ENCODE measurements around the gene NEO1.

Gene NEO1

DNA sequence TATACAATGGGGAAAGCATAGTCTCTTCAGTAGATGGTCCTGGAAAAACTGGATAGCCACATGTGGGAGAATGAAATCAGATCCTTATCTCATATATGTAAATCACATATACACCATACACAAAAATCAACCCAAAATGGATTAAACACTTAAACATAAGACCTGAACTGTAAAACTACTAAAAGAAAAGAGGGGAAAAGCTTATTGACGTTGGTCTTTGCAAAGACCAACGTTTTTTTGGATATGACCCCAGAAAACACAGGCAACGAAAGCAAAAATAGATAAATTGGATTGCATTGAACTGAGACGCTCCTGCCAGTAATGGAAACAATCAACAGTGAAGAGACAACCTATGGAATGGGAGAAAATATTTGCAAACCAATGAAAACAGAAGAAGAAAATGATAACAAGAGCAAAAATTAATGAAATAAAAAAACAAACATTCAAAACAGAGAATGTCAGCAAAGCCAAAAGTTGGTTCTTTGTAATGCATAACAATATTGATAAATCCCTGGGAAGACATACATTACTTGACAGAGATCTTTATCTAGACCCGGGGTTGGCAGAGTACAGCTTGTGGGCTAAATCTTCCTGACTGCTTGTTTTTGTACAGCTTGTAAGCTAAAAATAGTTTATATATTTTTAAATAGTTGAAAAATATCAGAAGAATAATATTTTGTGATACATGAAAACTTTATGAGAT is 86.9 kb downstream of the NEO1 start:
- TF ChIP-seq, protein P1, sequence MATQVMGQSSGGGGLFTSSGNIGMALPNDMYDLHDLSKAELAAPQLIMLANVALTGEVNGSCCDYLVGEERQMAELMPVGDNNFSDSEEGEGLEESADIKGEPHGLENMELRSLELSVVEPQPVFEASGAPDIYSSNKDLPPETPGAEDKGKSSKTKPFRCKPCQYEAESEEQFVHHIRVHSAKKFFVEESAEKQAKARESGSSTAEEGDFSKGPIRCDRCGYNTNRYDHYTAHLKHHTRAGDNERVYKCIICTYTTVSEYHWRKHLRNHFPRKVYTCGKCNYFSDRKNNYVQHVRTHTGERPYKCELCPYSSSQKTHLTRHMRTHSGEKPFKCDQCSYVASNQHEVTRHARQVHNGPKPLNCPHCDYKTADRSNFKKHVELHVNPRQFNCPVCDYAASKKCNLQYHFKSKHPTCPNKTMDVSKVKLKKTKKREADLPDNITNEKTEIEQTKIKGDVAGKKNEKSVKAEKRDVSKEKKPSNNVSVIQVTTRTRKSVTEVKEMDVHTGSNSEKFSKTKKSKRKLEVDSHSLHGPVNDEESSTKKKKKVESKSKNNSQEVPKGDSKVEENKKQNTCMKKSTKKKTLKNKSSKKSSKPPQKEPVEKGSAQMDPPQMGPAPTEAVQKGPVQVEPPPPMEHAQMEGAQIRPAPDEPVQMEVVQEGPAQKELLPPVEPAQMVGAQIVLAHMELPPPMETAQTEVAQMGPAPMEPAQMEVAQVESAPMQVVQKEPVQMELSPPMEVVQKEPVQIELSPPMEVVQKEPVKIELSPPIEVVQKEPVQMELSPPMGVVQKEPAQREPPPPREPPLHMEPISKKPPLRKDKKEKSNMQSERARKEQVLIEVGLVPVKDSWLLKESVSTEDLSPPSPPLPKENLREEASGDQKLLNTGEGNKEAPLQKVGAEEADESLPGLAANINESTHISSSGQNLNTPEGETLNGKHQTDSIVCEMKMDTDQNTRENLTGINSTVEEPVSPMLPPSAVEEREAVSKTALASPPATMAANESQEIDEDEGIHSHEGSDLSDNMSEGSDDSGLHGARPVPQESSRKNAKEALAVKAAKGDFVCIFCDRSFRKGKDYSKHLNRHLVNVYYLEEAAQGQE (IDR thresholded peaks at IDR 0.05; ENCODE audit: insufficient read depth in 1 of 2, low read depth in 2 of 2, low read length in 2 of 2): no peak
- TF ChIP-seq SIN3A (IDR thresholded peaks at IDR 0.05; ENCODE audit: borderline replicate concordance, insufficient read depth, low read length): no peak
- no peak for TF ChIP-seq TAF1 (IDR thresholded peaks at IDR 0.05; ENCODE audit: borderline replicate concordance, insufficient read depth, low read length)
- no peak for TF ChIP-seq FOXP2 (optimal IDR thresholded peaks at IDR 0.05; ENCODE audit: borderline replicate concordance, extremely low read depth, extremely low read length, insufficient read depth)
- no peak for TF ChIP-seq POLR2AphosphoS5 (IDR thresholded peaks at IDR 0.05; ENCODE audit: low read depth, low read length)

DNA sequence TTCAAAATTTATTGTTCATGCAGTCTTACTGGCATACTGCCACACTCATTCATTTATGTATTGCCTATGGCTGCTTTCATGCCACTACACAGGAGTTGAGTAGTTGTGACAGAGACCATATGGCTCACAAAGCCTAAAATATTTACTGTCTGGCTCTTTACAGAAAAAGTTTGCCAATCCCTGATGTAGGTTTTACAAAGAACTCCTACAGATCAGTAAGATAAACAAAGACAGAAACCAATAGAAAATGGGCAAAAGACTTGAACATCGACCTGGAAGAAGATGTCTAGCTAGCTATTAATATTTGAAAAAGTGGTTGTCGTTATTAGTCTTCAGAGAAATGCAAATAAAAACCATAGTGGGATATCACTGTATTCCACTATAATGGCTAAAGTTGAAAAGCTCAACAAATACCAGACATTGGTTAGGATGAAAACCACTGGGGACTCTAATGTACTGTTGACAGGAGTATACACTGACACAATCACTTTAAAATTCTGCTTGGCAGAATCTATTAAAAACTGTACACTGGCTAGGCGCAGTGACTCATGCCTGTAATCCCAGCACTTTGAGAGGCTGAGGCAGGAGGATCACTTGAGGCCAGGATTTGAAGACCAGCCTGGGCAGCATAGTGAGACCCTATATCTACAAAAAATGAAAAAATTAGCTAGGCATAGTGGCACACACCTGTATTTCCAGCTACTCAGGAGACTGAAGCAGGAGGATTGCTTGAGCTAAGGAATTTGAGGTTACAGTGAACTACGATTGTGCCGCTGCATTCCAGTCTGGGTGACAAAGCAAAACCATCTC is 87.7 kb downstream of the NEO1 start:
- TF ChIP-seq POLR2AphosphoS5 (IDR thresholded peaks at IDR 0.05; ENCODE audit: low read depth, low read length) (no peak), SIN3A (IDR thresholded peaks at IDR 0.05; ENCODE audit: borderline replicate concordance, insufficient read depth, low read length) (no peak), FOXP2 (optimal IDR thresholded peaks at IDR 0.05; ENCODE audit: borderline replicate concordance, extremely low read depth, extremely low read length, insufficient read depth) (no peak), TAF1 (IDR thresholded peaks at IDR 0.05; ENCODE audit: borderline replicate concordance, insufficient read depth, low read length) (no peak)
- TF ChIP-seq, protein P1 (IDR thresholded peaks at IDR 0.05; ENCODE audit: insufficient read depth in 1 of 2, low read depth in 2 of 2, low read length in 2 of 2): no peak

DNA sequence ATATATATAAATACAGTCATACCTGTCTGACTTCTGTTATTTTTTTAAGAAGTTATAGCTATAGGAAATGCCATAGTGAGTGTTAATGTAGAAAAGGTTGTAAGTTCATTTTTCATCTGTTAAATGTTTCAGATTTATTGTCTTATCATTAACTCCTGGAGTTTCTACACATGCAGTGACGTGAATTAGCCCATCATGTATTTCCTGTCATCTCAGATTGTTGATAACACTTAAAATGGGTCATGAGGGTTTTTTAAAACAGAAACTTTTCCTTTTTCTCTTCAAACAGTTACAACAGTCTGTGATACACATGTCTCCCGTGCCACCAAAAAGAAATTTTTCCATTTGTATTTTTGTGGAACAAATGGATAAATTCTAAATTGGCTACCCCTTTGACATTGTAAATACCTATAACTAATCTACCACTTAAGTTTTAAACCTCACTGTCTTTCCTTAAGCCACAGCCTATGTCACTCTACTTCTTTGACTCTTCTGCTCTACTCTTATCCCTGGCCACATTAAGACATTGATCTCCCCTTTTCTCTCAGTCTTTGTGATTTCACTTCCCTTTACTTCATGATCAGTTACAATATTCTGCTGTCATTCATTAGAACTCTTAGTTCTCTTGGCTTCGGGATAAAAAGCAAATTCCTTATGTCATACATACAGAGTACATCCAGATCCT is 89.1 kb downstream of the NEO1 start:
- TF ChIP-seq TAF1 (IDR thresholded peaks at IDR 0.05; ENCODE audit: borderline replicate concordance, insufficient read depth, low read length) (no peak), POLR2AphosphoS5 (IDR thresholded peaks at IDR 0.05; ENCODE audit: low read depth, low read length) (no peak), FOXP2 (optimal IDR thresholded peaks at IDR 0.05; ENCODE audit: borderline replicate concordance, extremely low read depth, extremely low read length, insufficient read depth) (no peak), SIN3A (IDR thresholded peaks at IDR 0.05; ENCODE audit: borderline replicate concordance, insufficient read depth, low read length) (no peak)
- TF ChIP-seq, protein P1 (IDR thresholded peaks at IDR 0.05; ENCODE audit: insufficient read depth in 1 of 2, low read depth in 2 of 2, low read length in 2 of 2): no peak

DNA sequence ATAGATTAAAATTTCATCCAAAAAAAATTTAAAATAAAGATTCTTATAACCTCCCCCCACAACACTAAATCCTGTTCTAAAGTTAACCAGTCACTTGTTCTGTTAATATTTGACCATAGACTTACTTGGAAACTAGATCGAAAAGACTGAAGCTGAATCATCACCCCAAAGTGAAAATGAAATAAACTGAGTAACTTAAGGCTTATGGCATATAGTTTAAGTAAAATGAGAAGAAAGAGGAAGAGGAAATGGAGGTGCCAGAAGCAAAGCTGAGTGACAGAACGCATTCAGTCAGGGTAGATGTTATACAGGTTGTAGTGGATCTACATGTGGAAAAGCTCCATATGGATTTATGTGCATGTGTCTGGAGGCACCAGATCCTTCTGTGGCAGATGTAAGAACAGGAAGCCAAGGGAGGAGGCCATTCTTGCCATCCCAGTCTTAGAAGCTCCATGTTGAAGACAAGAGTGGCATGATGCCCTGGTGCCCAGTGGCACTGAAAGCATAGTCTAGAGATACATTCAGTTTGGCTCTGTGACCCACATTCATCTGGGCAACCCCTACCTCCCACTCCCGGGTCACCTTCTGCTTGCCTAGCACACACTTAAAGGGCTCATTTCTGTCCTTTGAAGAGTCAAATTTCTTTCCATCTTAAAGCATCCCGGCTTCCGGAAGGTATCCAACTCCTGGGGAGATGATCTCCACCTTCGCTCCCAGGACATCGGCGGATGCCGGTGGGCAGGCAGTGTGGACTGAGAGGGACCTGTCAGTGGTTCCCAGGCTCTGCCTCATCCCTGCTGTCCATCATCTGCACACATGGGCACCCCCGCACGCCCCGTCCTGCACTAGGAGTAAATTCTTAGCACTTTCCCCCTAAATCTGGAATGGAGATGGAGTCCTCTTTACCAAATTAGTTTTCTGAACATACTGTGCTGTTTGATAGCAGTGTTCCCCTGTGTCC is 90.8 kb downstream of the NEO1 start:
- TF ChIP-seq FOXP2 (optimal IDR thresholded peaks at IDR 0.05; ENCODE audit: borderline replicate concordance, extremely low read depth, extremely low read length, insufficient read depth) (no peak), SIN3A (IDR thresholded peaks at IDR 0.05; ENCODE audit: borderline replicate concordance, insufficient read depth, low read length) (no peak), TAF1 (IDR thresholded peaks at IDR 0.05; ENCODE audit: borderline replicate concordance, insufficient read depth, low read length) (no peak), POLR2AphosphoS5 (IDR thresholded peaks at IDR 0.05; ENCODE audit: low read depth, low read length) (no peak)
- TF ChIP-seq, protein P1 (IDR thresholded peaks at IDR 0.05; ENCODE audit: insufficient read depth in 1 of 2, low read depth in 2 of 2, low read length in 2 of 2): no peak

Measured in PFSK-1 (cell line).